ENCODE results near the gene FSD1L.

FSD1L gene

DNA sequence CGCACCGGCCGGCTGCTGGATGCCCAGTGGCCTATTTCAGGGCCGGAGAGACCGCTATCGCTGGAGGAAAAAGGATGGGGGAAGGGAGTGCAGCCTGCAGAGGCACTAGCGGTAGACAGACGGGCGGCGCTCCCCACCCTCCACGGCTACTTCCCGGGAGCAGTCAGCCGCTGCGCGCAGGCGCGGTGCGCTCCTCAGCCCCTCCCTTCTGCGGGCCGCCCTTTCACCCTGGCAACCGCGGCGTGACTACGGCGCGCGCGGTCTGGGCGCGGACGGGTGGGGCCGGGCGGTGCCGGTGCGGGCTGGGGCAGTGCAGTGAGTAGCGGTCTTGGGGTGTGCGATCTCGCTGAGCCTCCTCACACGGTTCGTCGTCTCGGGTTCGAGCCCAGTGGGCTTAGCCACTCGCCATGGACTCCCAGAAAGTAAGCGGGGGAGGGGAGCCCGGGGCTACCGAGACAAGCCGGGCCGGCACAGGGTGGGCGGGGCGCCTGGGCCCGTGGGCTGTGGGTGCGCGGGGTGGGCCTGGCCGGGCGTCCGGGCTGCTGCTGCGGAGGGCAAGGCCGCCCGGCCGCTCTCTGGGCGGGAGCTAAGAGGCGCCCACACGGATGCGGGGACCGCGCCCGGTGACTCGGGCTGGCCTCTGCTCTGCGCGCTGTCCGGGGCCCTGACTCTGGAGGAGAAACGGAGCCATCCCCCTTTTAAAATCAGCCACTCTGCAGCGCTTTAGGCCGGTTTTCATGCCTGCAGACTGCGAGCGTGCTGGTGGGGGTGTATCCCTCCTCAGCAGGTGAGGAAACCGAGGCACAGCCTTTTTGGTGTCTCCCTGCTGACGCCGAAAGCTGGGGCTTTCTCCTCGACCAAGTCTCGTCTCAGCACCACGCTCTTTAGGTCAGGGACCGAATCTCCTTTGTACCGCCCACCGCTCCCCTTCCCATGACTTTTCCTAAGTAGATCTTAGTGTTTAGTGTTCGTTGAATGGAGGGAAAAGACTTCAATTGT, at the start of gene FSD1L:
FSD1L (plus strand) TSS at position 221 of the 999 bp plus-strand sequence; CDS start at position 408, 187 bp downstream.
- peak; percentile 88 for DNase-seq

DNA sequence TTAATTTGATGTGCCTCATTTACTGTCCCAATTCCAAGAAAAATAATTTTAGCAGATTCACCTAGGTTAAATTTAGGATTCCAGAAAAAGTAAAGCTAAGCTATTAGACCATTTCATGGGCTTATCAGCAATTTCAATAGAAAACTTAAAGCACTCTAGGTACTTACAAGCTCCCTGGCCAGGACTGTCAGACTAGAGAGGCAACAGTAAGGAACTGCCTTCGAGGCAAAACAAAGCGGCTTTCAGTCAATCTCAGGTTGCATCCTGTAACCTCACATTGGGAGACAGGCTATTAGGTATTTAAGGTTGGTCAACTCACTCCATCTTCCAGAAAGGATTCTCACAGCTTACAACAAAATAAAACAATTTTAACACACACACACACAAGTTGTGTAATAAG, 48.7 kb upstream of the FSD1L start:
- no peak for DNase-seq

DNA sequence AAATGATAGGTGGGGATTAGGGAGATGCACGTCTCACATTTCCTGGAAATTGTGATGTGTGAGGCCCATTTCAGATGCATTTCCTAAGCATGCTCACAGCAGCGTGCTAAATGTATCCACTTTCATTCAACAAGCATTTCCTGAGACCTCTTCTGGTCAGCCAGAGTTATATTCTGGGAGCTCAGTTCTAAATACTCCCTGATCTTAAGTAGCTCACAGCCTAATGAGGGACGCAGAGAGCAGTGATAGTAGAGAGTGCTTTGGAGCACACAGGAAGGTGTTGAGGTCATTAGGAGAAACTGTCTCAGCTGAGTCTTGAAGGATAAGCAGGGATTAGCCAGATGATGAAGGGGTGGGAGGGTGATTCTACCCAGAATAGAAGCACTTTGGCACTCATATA, 46.2 kb upstream of the FSD1L start:
- no peak for DNase-seq

DNA sequence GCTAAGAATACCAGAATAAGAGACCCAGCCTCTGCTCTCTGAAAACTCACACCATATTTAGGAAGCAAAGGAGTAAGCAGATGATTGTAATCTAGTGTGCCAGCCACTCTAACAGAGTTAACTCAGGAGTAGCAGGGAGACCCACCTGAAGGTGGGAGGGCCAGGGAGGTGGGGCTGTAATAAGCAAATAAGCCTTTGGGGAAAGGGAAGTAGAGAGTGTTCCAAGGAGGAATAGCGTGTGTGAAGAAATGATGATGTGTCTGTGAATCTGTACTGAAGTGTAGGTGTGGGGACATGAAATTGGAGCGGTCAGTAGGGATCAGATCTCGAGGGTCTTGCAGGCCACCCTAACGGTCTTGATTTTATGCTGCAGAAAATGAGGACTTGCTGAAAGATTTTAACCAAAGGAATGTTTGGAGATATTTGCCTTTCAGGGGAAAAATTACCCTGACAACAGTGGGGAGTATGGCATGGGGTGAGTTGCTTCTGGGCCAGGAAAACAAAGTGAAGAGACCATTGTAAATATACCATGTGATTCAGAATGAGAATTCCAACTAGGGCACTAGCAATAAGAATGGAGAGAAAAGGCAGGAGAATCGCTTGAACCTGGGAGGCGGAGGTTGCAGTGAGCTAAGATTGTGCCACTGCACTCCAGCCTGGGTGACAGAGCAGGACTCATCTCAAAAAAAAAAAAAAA, 44.1 kb upstream of the FSD1L start:
- DNase-seq, result no peak

DNA sequence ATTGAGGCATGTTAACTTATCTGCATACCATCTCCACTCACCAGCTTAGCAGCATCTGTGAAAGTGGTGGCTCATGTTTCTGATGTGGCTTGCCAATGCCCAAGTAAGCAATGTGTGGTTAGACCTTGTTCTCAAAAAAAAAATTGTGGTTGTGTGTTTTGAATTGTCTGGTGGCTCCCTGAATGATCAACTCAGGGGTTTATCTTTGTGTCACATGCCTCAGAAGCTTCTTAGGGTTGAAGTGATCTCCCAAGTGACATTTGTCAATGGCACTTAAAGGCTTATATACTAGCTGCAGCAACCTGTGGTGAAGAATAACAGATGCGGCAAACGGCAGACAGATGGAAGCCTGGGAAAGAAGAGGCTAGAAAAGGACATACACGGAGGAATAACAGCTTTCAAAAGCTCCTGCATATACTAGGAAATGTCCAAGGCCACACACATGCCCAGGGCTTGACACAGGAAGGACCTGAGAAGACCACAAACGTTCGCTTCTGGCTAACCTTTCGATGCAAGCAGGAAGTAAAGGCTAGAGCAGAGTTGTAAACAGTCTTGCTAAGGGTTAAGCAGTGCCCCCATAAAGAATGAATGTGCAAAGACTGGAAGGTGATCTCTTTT, 42.2 kb upstream of the FSD1L start:
- peak; percentile 50 for DNase-seq

DNA sequence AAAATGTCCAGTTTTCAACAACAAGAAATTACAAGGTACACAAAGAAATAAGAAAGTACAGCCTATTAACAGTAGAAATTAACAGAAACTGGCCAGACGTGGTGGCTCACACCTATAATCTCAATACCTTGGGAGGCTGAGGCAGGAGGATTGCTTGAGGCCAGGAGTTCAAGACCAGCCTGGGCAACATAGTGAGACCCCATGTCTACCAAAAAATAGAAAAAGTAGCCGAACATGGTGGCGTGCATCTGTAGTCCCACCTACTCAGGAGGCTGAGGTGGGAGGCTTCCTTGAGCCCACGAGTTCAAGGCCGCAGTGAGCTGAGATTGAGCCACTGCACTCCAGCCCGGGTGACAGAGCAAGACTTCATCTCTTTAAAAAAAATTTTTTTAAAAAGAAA, 41.5 kb upstream of the FSD1L start:
- DNase-seq, result no peak

DNA sequence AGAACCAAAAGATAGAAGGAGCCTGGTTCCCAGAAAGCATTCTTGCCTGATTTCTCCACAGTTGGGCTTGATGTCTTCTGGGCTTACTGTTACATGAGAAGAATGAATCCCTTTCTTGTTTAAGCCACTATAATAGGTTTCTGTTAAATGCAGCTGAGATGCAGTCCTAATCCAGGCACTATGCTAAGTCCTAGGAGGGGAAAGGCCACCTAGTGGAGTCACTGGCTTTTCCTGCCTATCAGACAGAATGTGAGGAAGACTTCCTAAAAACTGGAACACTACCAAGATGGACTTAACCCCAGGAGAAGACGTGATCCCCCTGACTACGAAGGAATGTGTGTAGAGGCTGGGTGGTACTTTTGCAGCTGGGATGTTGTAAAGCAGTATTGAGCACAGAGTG, 34.3 kb upstream of the FSD1L start:
- no peak for DNase-seq

DNA sequence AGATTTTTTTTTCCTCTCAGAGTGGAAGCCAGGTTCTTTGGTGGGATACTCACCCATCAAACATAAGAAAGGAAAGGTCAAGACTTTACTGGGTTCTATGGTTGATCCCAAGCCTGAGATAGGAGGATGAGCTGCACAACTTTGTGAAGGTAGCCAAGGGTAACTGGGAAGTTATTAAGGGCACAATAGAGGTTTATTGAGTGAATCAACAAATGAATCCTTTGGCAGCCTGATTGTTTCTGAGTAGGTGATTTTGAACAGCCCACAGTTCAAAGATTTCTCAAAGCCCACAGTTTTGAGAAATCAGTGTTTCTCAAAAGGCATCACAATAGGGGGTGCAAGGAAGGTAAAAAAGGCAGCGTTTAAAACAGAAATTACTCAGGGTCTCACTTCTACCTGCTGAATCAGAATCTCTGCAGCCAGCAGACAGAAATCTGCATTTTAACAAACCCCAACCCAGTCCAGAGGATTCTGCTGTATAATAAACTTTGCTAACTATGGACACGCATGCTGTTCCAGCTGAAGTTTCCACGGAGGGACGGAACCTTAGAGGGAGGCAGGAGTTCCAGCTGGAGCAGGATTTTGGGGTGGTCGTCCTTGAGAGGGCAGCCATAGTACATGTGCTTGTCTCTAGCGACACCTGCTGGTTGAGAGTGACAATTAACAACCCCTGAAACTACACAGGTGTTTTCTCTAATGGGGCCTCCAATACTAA, 32.7 kb upstream of the FSD1L start:
- peak; percentile 20 for DNase-seq

DNA sequence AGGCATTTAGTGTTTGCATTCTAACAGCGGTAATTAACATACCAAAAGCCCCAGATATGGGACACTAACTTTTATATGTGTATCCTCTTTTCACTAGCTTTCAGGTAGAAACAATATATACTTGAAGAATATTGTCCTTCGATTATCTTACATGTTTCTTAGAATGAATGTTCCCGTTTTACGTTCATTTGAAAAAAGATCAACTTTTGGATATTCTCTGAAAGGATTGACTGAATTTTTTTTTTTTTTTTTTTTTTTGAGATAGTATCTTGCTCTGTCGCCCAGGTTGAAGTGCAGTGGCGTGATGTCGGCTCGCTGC, 32.2 kb upstream of the FSD1L start:
- DNase-seq, result no peak

DNA sequence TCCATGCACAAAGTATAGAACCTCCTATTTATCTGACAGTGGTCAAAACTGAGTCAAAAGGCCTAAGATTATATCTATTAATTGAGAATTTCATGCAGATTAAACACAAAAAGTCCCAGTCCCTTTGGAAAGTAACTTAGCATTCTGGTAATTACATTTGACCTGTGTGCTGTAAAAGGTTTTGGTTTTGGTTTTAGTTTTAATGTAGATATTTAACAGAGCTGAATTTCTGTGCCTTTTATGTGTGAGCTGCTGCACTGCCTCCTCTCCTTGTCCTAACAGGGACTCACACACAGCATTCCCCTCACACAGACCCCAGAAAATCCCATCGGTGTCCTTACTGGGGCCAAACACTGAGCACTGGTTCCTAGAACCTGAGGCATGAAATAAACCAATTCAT, 31.0 kb upstream of the FSD1L start:
- no peak for DNase-seq

DNA sequence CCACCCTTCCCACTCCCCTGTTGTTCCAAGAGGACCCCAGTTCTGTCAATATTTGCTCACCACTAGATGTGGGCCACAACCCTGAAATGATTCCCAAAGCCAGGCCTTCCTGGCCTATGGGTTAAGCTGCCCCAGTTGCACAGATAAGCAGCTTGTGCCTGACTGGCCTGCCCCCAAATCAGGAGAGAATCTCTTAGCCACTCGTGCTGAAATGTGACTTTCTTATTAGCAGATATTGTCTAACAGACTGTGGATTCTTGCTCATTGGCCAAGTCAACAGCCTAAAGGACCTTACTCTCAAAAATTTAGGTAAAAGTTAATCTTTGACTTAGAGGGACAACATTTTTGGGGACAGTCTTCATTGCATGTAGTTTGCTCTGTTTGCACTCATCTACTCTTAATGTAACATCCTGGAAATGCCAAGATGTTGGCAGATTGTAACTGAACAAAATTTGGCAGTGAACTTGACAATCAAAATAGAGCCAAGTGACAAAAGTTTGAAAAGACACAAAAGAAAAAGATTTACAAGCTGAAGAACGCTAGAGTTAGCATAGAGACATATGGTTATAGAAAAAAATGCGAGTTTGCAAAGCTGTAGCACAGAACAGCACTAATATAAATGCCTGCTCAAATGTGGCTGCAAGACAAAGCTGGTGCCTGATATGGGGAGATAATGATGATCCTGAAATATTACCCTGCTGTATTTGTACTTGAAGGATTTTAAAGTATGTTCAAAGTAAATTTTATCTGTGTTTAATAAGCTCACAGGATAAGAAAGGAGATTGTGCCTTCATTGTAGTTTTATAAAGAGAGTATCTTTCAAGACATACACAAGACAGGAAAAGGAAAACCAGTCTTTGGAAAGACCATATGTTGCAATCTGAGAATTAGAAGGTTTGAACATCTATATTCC, 29.0 kb upstream of the FSD1L start:
- DNase-seq, result no peak

DNA sequence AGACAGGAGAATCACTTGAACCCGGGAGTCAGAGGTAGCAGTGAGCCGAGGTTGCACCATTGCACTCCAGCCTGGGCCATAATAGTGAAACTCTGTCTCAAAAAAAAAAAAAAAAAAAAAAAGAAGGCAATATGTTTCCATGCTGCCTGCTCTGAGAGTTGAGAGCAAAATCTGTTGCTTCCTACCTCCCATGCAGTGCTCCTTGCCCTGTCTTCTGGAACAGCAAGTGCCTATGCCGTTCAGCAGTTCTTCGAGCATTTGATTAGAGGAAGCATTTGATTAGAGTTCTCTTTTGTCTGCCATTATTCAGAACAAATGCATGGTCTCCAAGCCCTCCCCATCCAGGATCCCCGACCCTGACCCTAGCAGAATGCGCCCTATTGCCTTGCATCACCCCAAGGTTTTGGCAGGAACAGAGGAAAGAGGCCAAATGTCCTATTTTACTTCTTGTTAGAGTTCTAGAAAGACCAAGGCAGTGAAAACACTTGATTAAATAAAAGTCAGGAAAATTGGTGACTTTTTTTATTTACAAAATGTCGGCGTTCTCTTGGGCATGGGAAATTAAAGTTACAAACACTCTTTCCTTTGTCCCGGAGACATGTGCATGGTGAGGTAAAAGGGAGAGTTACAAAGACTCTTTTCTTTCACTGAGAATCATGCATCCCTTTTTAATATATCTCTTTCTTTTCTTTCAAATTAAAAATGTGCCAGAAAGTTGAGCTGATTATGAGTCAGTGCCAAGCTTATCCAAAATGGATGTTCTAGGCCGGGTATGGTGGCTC, 27.8 kb upstream of the FSD1L start:
- no peak for DNase-seq

DNA sequence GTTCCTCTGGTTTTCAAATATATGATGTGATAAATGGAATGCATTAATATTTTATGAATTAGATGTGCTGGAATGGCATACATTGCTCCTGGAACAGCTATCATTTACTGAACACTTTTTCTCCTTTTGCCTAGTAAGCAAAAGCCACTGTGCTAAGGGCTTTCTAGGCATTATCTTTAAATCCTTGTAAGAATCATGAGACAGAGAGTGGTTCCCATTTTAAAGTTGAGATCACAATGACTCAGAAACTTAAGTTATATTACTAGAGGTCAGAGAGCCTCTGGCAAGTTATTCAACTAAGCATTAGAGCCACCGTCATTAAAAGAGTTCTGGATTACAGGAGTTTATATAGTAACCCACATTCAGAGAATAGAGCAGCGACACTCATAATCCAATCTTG, 26.7 kb upstream of the FSD1L start:
- DNase-seq, result no peak

DNA sequence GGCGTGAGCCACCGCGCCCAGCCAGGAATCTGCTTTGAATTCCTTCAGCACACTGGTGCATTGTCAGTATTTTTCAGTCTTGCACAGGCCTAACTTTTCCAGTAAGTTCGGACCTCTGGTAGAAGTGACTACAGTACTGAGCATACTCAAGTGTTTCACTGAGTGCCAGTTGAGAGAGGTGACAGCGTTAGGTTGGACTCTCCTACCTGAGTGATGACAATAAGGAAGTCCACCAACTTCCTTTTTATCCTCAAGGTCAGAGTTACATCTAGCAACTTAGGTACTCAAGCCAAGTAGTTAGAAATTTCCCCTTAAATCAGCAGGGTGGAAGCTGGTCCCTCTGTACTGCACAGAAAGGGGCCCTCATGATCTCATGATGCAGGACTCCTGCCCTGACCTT, 26.0 kb upstream of the FSD1L start:
- no peak for DNase-seq

DNA sequence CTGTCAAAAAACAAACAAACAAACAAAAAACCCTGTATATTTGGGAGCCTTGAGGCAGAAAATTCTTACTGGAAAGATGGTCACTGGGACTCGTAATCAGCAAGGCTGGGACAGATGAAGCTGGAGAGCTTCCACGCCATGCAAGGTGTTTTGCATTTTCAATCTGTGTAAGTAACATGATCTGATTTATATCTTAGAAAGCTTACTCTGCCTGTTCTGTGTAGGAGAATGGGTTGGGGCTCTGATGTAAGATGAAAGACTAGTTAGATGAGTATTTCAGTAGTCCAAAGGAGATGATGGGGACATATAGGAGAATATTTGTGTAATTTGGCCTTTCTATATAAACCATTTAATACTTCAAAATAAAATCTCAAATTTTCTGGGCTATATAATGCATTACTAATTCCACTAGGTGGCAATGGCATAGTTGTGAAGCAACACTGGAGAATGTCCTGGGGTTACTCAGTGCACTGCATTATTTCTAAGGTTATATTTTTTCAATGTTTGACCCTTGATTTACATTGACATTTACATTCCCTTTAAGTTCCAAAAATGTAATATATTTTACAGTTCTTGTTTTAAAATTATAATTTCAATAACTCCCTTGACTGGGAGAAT, 21.9 kb upstream of the FSD1L start:
- no peak for DNase-seq

DNA sequence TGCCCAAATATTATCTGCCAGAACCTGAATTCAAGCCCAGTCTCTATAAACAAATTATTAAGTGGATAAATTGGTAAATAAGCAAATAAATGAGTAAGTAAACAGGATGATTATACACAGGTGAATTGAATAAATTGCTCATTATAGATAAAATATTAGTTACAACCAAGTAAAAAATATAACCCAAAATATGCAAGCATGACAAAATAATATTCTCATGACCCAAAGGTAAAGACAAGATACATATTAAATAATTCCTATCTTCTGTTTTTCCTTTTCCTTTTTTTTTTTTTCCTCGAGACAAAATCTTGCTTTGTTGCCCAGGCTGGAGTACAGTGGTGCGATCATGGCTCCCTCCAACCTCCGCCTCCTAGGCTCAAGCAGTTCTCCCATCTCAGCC, 21.2 kb upstream of the FSD1L start:
- DNase-seq, result no peak

DNA sequence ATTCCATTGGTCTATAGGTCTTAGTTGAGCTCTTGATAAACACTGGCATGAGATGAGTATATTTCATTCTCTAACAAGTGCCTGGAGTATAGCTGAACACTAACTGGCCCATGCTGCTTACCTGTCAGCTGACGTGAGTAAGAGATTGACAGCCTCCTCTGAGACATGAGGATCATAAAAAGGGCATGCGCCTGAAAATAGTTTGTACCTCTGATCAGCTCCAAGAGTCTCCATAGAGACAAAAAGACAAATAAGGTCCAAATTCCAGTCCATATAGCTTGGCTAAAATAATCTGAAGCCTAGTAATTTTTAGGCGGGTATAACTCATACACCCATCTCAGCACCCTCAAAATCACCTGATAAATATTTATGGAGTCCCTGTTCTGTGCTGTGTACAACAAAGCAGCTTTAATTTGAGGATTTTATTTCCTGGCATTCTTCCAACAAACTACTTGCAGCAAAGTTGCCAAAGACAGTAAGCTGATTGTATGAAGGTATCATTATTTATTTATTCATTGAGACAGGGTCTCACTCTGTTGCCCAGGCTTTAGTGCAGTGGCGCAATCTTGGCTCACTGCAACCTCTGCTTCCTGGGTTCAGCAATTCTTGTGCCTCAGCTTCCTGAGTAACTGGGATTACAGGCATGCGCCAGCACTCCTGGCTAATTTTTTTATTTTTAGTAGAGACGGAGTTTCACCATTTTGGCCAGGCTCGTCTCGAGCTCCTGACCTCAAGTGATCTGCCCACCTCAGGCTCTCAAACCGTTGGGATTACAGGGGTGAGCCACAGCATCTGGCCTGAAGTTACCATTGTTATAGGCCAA, 16.2 kb upstream of the FSD1L start:
- DNase-seq, result no peak

DNA sequence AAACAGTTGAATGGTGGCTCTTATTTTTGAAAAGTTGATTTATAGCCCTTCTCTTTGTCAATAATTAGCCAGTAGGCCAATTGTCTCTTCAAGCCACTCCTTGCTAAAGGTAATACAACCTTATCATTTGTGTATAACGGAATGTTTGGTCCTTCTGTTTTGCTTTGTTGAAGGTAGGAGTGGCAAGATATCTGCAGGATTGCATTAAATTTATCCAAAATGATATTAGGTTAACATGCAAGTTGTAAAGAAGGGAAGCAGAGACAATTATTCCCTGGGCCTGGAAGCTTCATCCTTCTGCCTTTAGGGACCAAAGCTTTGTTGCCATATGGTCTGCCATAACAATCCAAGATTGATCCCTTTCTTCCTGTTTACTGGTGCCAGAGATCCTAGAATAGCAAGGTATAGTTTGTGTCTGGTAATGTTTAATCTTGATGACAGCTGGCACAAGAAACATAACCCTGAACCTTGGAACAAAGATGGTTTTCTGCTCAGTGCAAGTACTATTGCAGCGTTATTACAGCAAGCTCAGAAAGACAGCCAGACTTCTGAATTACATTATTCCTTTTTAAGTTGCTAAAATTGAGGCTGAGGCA, 15.5 kb upstream of the FSD1L start:
- DNase-seq, result no peak

DNA sequence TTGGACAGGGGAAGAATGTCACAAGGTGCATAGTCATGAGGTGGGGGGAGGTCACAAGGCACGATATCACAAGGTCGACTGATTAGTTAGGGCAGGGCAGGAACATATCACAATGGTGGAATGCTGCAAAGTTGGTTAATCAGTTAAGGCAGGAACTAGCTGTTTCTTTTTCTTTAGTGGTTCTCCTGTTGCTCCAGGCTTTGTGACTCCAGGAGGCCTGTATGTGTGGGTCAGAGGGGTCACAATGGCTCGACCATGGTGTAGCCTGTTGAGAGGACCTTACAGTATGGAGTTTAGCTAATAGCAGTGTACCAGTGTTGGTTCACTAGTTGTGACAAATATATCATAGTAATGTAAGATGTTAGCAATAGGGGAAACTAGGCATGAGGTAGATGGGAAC, 12.4 kb upstream of the FSD1L start:
- no peak for DNase-seq

All from CD4-positive, alpha-beta T cell treated with Interferon gamma for 1 hour (primary cell).